Tibial nerve (tissue), 4 donors: ENCODE results near the gene MACF1. TPM values are rescaled to one million over a fixed set of nuclear protein-coding genes. Genes with fewer than 3 reads are reported as not detected.
A peak's percentile ranks its signal among the peaks of the same experiment; 100 is the strongest.

Experiments
- DNase-seq, 2 donors: peaks; one replicate each; pipeline ENCODE4 v3.0.0-alpha.2; 2019; ENCODE audit warnings: low spot score in 2 of 2
- H3K27ac ChIP-seq, 4 donors: fragments of 200-600 bp; sonication (generic) in 3 of 4; one replicate each; pipeline ENCODE4 v1.5.1; 2017 to 2019; ENCODE audit warnings: mild to moderate bottlenecking in 1 of 4
- H3K27me3 ChIP-seq, 2 donors: fragments of 200-600 bp; sonication (generic) in 1 of 2; one replicate each; pipeline versions ENCODE4 v1.5.1 to v1.6.0; 2017 to 2019
- H3K36me3 ChIP-seq, 3 donors: fragments of 200-600 bp; sonication (generic); one replicate each; pipeline ENCODE4 v1.5.1; 2018 to 2019
- H3K4me1 ChIP-seq, 4 donors: fragments of 200-600 bp; sonication (generic) in 3 of 4; one replicate each; pipeline ENCODE4 v1.5.1; 2017 to 2019
- H3K4me3 ChIP-seq, 4 donors: fragments of 200-600 bp; sonication (generic) in 3 of 4; one replicate each; pipeline ENCODE4 v1.5.1; 2017 to 2019; ENCODE audit warnings: mild to moderate bottlenecking in 1 of 4, moderate library complexity in 1 of 4
- H3K9me3 ChIP-seq, 4 donors: fragments of 200-600 bp; sonication (generic) in 3 of 4; one replicate each; pipeline ENCODE4 v1.5.1; 2017 to 2019
- EP300 ChIP-seq, 2 donors: sonication (generic); formaldehyde crosslinking; IDR thresholded peaks; one replicate each; pipeline ENCODE4 v1.6.1; 2017; ENCODE audit warnings: antibody characterized with exemption in 2 of 2, mild to moderate bottlenecking in 1 of 2
- POLR2A ChIP-seq, 2 donors: fragments of 450-650 bp; IDR thresholded peaks; one replicate each; pipeline ENCODE4 v1.6.1; 2017; ENCODE audit warnings: antibody characterized with exemption in 2 of 2, mild to moderate bottlenecking in 2 of 2, moderate library complexity in 2 of 2
- WGBS, 2 donors: methylation state at CpG; one replicate each; pipeline ENCODE4 v1.1.5; 2018; 5-methylcytosine and 5-hydroxymethylcytosine counted together
- total RNA-seq, 4 donors: library from RNA; depleted of rRNA; stranded (reverse); fragments of >200 nt; gene quantifications; one replicate each; pipeline ENCODE4 v1.1.0, GENCODE V29; 2016
- TF ChIP-seq, protein P1 (sequence below), 5 experiments: fragments of 200-600 bp in 3 of 5; fragments of 450-650 bp in 2 of 5; sonication (generic) in 3 of 5; IDR thresholded peaks; one replicate each; pipeline ENCODE4 v1.5.1; 2016 to 2019; ENCODE audit warnings: antibody characterized with exemption in 5 of 5, mild to moderate bottlenecking in 3 of 5, moderate library complexity in 2 of 5

MACF1 gene
- total RNA-seq, 4 donors from 2014 or later: 214 to 296 (median 244) TPM

DNA sequence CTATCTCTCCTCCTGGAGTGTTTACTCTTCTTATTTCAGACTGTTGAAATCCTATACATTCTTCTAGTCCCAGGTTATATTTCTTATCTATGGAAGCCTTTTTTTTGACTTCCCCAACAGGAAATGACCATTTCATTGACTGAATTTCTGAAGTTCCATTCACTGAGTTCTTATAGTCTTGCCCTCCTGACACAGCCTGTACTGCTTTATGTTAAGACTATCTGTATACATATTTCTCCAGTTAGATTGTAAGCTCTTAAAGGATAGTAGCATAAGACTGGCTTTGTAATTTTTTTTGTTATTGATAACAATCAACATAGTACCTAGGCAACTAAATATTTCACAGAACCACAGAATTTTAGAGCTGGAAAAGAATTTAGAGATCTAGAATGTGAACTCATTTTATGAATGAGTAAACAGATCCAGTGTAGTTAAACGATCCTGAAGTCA, 14.9 kb upstream of the MACF1 start:
- Histone ChIP-seq H3K4me1 (peaks cover 0 to 22% (median 11%) of the 10 kb centered on the region in 4 donors), H3K36me3 (no peaks in the 10 kb centered on the region), H3K27me3 (no peaks in the 10 kb centered on the region), H3K4me3 (no peak overlapping the region), H3K9me3 (no peaks in the 10 kb centered on the region), H3K27ac (no peak overlapping the region)
- no peak for DNase-seq
- TF ChIP-seq POLR2A (IDR thresholded peaks at IDR 0.05) (no peak), EP300 (IDR thresholded peaks at IDR 0.05) (no peak)
- 41 to 50% methylated on average over 1 of the region's 1 CpG for WGBS, 2 donors

DNA sequence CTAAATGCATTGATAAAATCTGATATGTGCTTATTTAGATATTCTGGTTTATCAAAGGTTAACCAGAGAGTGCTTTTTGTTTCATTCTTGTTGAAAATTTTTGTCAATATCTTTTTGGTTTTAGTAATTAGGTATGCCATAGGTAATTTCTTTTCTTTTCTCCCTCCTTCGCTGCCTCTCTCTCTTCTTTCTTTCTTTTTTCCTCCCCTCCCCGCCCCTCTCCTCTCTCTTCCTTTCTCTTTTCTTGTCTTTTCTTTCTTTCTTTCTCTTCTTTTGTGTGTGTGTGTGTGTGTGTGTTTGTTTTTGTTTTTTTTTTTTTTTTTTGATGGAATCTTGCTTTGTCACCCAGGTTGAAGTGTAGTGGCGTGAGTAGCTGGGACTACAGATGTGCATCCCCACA, 14.4 kb upstream of the MACF1 start:
- no peaks in the 10 kb centered on the region for H3K27me3 ChIP-seq
- 95 to 97% methylated on average over 3 of the region's 3 CpGs for WGBS, 2 donors
- no peaks in the 10 kb centered on the region for H3K9me3 ChIP-seq
- no peak overlapping the region for H3K4me3 ChIP-seq
- DNase-seq: no peak
- TF ChIP-seq, protein P1, sequence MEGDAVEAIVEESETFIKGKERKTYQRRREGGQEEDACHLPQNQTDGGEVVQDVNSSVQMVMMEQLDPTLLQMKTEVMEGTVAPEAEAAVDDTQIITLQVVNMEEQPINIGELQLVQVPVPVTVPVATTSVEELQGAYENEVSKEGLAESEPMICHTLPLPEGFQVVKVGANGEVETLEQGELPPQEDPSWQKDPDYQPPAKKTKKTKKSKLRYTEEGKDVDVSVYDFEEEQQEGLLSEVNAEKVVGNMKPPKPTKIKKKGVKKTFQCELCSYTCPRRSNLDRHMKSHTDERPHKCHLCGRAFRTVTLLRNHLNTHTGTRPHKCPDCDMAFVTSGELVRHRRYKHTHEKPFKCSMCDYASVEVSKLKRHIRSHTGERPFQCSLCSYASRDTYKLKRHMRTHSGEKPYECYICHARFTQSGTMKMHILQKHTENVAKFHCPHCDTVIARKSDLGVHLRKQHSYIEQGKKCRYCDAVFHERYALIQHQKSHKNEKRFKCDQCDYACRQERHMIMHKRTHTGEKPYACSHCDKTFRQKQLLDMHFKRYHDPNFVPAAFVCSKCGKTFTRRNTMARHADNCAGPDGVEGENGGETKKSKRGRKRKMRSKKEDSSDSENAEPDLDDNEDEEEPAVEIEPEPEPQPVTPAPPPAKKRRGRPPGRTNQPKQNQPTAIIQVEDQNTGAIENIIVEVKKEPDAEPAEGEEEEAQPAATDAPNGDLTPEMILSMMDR (IDR thresholded peaks at IDR 0.05): no peak
- no peak for TF ChIP-seq EP300 (IDR thresholded peaks at IDR 0.05)
- TF ChIP-seq POLR2A (IDR thresholded peaks at IDR 0.05): no peak
- H3K27ac ChIP-seq: no peak overlapping the region
- peaks cover 0 to 24% (median 14%) of the 10 kb centered on the region in 4 donors for H3K4me1 ChIP-seq
- no peaks in the 10 kb centered on the region for H3K36me3 ChIP-seq

GRCh38 chr1:39194398-39195051, 10.0 kb upstream of the MACF1 start:
- Histone ChIP-seq H3K9me3 (no peaks in the 10 kb centered on the region), H3K36me3 (no peaks in the 10 kb centered on the region), H3K27me3 (no peaks in the 10 kb centered on the region), H3K4me3 (no peak overlapping the region), H3K4me1 (peaks cover 0 to 40% (median 23%) of the 10 kb centered on the region in 4 donors), H3K27ac (peak overlapping the region in 2 of 4 donors; percentile 0 to 56)
- no peak for TF ChIP-seq EP300 (IDR thresholded peaks at IDR 0.05)
- no peak for TF ChIP-seq POLR2A (IDR thresholded peaks at IDR 0.05)
- TF ChIP-seq, protein P1 (IDR thresholded peaks at IDR 0.05): no peak
- no peak for DNase-seq
- WGBS, 2 donors: 76 to 81% methylated on average over 8 of the region's 8 CpGs

DNA sequence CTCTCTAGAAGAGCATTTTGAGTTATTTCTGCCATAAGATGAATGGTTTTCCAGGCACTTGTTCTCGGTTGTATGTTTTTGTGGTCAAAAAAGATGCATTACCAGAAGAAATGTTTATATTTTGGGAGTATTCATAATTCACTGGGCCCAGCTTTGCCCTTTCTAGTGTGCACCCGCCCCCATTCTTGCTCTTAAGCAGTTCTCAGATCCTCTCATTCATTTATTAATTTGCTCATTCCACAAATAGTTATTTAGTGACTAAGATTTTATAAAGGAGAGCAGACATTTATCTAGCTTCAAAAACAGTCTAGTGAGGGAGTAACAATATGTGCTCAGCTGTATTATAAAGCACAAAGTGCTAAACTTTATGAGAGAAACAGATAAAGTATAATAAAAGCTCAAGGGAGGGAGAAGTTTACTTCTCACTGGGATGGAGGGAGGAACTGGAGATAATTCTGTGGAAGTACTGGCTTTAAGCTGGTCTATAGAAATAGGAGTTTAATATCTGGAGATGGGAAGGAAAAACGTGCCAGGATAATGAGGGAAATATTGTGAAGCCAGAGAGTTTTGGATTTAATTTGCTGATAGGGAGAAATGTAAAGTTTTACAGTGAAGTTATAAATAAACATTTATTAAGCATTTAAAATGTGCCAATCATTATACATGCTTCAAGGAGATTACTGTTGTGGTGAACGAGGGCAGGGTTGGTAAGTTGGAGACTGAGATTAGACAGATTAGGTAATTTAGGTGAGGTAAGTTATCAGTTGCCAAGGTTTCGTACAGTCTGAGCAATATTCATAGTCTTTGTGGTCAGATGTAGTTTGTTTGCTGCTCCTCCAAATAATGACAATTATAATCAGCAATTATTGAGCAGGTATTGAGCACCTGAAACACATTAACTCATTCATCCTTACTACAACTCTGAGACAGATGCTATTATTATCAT, 9.1 kb upstream of the MACF1 start:
- Histone ChIP-seq H3K9me3 (no peaks in the 10 kb centered on the region), H3K4me1 (peaks cover 0 to 45% (median 23%) of the 10 kb centered on the region in 4 donors), H3K27ac (peak overlapping the region in 3 of 4 donors; percentile 6 to 56 (median 36)), H3K4me3 (no peak overlapping the region), H3K36me3 (no peaks in the 10 kb centered on the region), H3K27me3 (no peaks in the 10 kb centered on the region)
- WGBS, 2 donors: 49 to 63% methylated on average over 5 of the region's 5 CpGs
- TF ChIP-seq, protein P1 (IDR thresholded peaks at IDR 0.05): no peak
- TF ChIP-seq POLR2A (IDR thresholded peaks at IDR 0.05) (no peak), EP300 (IDR thresholded peaks at IDR 0.05) (no peak)
- no peak for DNase-seq

GRCh38 chr1:39196244-39197215, 8.0 kb upstream of the MACF1 start:
- no peaks in the 10 kb centered on the region for H3K27me3 ChIP-seq
- no peak overlapping the region for H3K4me3 ChIP-seq
- peak overlapping the region in 3 of 4 donors; percentile 7 to 51 (median 9) for H3K27ac ChIP-seq
- H3K4me1 ChIP-seq: peaks cover 0 to 41% (median 23%) of the 10 kb centered on the region in 4 donors
- TF ChIP-seq EP300 (IDR thresholded peaks at IDR 0.05): no peak
- no peak for TF ChIP-seq POLR2A (IDR thresholded peaks at IDR 0.05)
- TF ChIP-seq, protein P1 (IDR thresholded peaks at IDR 0.05): no peak
- H3K36me3 ChIP-seq: no peaks in the 10 kb centered on the region
- WGBS, 2 donors: 74 to 78% methylated on average over 6 of the region's 6 CpGs
- DNase-seq: no peak
- no peaks in the 10 kb centered on the region for H3K9me3 ChIP-seq
